Uterus (tissue), 4 donors: Measurements from ENCODE around the gene NPAS4. TPM values are rescaled to one million over a fixed set of nuclear protein-coding genes. Genes with fewer than 3 reads are reported as not detected.

ENCODE experiments used
- DNase-seq, 2 donors: peaks; one replicate each; pipeline ENCODE4 v3.0.0-alpha.2; 2019 to 2020
- H3K27ac ChIP-seq, 2 donors: fragments of 200-600 bp; sonication (generic); 1 replicate in 1 of 2; 2 replicates in 1 of 2; pipeline ENCODE4 v1.5.1; 2016 to 2018
- H3K27me3 ChIP-seq, 2 donors: fragments of 200-600 bp; sonication (generic); one replicate each; pipeline ENCODE4 v1.5.1; 2018 to 2019; ENCODE audit warnings: control low read depth in 1 of 2
- H3K36me3 ChIP-seq, 2 donors: fragments of 200-600 bp; sonication (generic); one replicate each; pipeline ENCODE4 v1.5.1; 2019; ENCODE audit warnings: control low read depth in 1 of 2
- H3K4me1 ChIP-seq, 2 donors: fragments of 200-600 bp; sonication (generic); one replicate each; pipeline ENCODE4 v1.5.1; 2018 to 2019; ENCODE audit warnings: control low read depth in 1 of 2
- H3K4me3 ChIP-seq, 2 donors: fragments of 200-600 bp; sonication (generic); 1 replicate in 1 of 2; 2 replicates in 1 of 2; pipeline ENCODE4 v1.5.1; 2018 to 2019; ENCODE audit warnings: mild to moderate bottlenecking in 1 of 2
- H3K9me3 ChIP-seq, 2 donors: fragments of 200-600 bp; sonication (generic); one replicate each; pipeline ENCODE4 v1.5.1; 2019; ENCODE audit warnings: control low read depth in 1 of 2
- CTCF ChIP-seq, 4 experiments: fragments of 200-600 bp in 2 of 4; fragments of 450-650 bp in 2 of 4; sonication (generic) in 2 of 4; IDR thresholded peaks; one replicate each; pipeline ENCODE4 v1.5.1; 2016 to 2019; ENCODE audit warnings: antibody characterized with exemption in 4 of 4, mild to moderate bottlenecking in 2 of 4, moderate library complexity in 1 of 4
- POLR2A ChIP-seq, 2 donors: fragments of 450-650 bp; IDR thresholded peaks; one replicate each; pipeline ENCODE4 v1.6.1; 2016; ENCODE audit warnings: antibody characterized with exemption in 2 of 2, mild to moderate bottlenecking in 1 of 2, moderate library complexity in 1 of 2
- intact Hi-C: fragments of 100-400 bp; cut with DNase I; formaldehyde crosslinking; loops from one replicate; pipeline ENCODE4 v1.15.1; 2023; ENCODE audit warnings: low total_unique reads
- total RNA-seq, 4 donors: library from RNA; depleted of rRNA in 3 of 4; stranded (reverse); fragments of >200 nt in 3 of 4; gene quantifications; one replicate each; pipeline versions ENCODE4 v1.1.0 to v1.2.4, GENCODE V29; 2014 to 2023
- donor health status: DM: yes; HTN: yes; CAD: no.

NPAS4 gene
- total RNA-seq, 4 donors from 2014 or later = 0.97 to 12.6 (median 1.5) TPM; not detected in 1

GRCh38 chr11:66413167-66413566 is 7.7 kb upstream of the NPAS4 start:
- Histone ChIP-seq H3K9me3 (no peaks in the 10 kb centered on the region), H3K27me3 (no peaks in the 10 kb centered on the region), H3K36me3 (no peaks in the 10 kb centered on the region), H3K4me3 (no peak overlapping the region), H3K4me1 (peaks cover 0 to 6% of the 10 kb centered on the region in 2 donors), H3K27ac (no peak overlapping the region)
- TF ChIP-seq CTCF (IDR thresholded peaks at IDR 0.05) = no peak
- TF ChIP-seq POLR2A (IDR thresholded peaks at IDR 0.05) = no peak
- DNase-seq = no peak
- intact Hi-C loops = loop anchor here (10.0 kb wide), 1 partner anchor 272 kb away; no protein-coding TSS in a partner anchor

- no peak overlapping the region for H3K27ac ChIP-seq
- TF ChIP-seq POLR2A (IDR thresholded peaks at IDR 0.05) (no peak), CTCF (IDR thresholded peaks at IDR 0.05) (no peak)
Measured at GRCh38 chr11:66414120-66414934, 6.5 kb upstream of the NPAS4 start.

DNA sequence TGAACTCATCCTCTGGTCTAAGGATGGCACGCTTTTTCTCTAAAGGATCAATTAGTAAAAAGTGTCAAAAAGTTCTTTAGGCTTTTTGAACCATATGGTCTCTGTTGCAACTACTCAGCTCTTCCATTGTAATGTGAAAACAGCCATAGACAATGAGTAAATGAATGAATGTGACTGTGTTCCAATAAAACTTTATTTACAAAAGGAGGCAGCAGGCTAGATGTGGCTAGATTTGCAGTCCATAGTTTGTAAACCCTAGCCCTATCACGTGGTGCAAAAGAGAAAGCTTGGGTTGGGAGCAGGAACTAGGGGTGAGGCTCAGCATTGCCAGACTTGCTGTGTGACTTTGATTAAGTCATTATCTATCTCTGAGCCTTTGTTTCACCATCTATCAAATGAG is 5.4 kb upstream of the NPAS4 start:
- DNase-seq = no peak
- intact Hi-C loops = loop anchor here (10.0 kb wide), 1 partner anchor 269 kb away; no protein-coding TSS in a partner anchor
- Histone ChIP-seq H3K9me3 (no peaks in the 10 kb centered on the region), H3K27me3 (no peaks in the 10 kb centered on the region), H3K36me3 (no peaks in the 10 kb centered on the region), H3K4me3 (no peak overlapping the region), H3K27ac (no peak overlapping the region), H3K4me1 (peaks cover 0 to 7% of the 10 kb centered on the region in 2 donors)
- TF ChIP-seq CTCF (IDR thresholded peaks at IDR 0.05) = no peak
- no peak for TF ChIP-seq POLR2A (IDR thresholded peaks at IDR 0.05)

More at GRCh38 chr11:66414120-66414934, 6.5 kb upstream of the NPAS4 start:
- no peak for DNase-seq
- Histone ChIP-seq H3K9me3 (no peaks in the 10 kb centered on the region), H3K4me1 (peaks cover 0 to under 1% of the 10 kb centered on the region in 2 donors), H3K4me3 (no peak overlapping the region), H3K36me3 (no peaks in the 10 kb centered on the region), H3K27me3 (no peaks in the 10 kb centered on the region)
- intact Hi-C loops = loop anchor here (10.0 kb wide), 1 partner anchor 270 kb away; no protein-coding TSS in a partner anchor

GRCh38 chr11:66417000-66417399 is 3.8 kb upstream of the NPAS4 start:
- H3K36me3 ChIP-seq = no peaks in the 10 kb centered on the region
- TF ChIP-seq CTCF (IDR thresholded peaks at IDR 0.05) (no peak), POLR2A (IDR thresholded peaks at IDR 0.05) (no peak)
- H3K27me3 ChIP-seq = no peaks in the 10 kb centered on the region
- H3K4me1 ChIP-seq = peaks cover 0 to 14% of the 10 kb centered on the region in 2 donors
- no peak overlapping the region for H3K27ac ChIP-seq
- intact Hi-C loops = loop anchor here (10.0 kb wide), 1 partner anchor 268 kb away; no protein-coding TSS in a partner anchor
- no peaks in the 10 kb centered on the region for H3K9me3 ChIP-seq
- no peak for DNase-seq
- no peak overlapping the region for H3K4me3 ChIP-seq
